PC-9 (cell line): Measurements from ENCODE around the gene PRRT1B.

Experiments used
- EZH2 ChIP-seq: fragments of 200-600 bp; sonication (generic); IDR thresholded peaks from 2 replicates; pipeline ENCODE4 v1.8.0; 2017; ENCODE audit warnings: antibody characterized with exemption, low read depth
- TF ChIP-seq, protein P1 (sequence below): fragments of 200-600 bp; sonication (generic); conservative IDR thresholded peaks from 2 replicates; pipeline ENCODE4 v1.6.1; 2017; ENCODE audit warnings: mixed run types, antibody characterized with exemption, mild to moderate bottlenecking, moderate library complexity

- TF ChIP-seq, protein P1, sequence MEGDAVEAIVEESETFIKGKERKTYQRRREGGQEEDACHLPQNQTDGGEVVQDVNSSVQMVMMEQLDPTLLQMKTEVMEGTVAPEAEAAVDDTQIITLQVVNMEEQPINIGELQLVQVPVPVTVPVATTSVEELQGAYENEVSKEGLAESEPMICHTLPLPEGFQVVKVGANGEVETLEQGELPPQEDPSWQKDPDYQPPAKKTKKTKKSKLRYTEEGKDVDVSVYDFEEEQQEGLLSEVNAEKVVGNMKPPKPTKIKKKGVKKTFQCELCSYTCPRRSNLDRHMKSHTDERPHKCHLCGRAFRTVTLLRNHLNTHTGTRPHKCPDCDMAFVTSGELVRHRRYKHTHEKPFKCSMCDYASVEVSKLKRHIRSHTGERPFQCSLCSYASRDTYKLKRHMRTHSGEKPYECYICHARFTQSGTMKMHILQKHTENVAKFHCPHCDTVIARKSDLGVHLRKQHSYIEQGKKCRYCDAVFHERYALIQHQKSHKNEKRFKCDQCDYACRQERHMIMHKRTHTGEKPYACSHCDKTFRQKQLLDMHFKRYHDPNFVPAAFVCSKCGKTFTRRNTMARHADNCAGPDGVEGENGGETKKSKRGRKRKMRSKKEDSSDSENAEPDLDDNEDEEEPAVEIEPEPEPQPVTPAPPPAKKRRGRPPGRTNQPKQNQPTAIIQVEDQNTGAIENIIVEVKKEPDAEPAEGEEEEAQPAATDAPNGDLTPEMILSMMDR = no peak
- no peak for TF ChIP-seq EZH2
These were observed 48.4 kb upstream of the PRRT1B start for GRCh38 chr9:131496844-131497405.
